Right atrium auricular region (tissue), 2 donors: ENCODE measurements around the gene IGSF21. TPM values are rescaled to one million over a fixed set of nuclear protein-coding genes. Genes with fewer than 3 reads are reported as not detected.

ENCODE experiments used
- DNase-seq: peaks from one replicate; pipeline ENCODE4 v3.0.0-alpha.2; 2019; ENCODE audit warnings: low spot score
- H3K27ac ChIP-seq, 2 donors: fragments of 200-600 bp; sonication (generic); 1 replicate in 1 of 2; 2 replicates in 1 of 2; pipeline ENCODE4 v1.5.1; 2016 to 2019
- H3K27me3 ChIP-seq, 2 donors: fragments of 200-600 bp; sonication (generic); one replicate each; pipeline versions ENCODE4 v1.5.1 to v1.6.0; 2017 to 2019
- H3K36me3 ChIP-seq: fragments of 200-600 bp; sonication (generic); one replicate; pipeline ENCODE4 v1.5.1; 2016
- H3K4me1 ChIP-seq, 2 donors: fragments of 200-600 bp; sonication (generic); one replicate each; pipeline versions ENCODE4 v1.5.1 to v1.6.0; 2017 to 2019
- H3K4me3 ChIP-seq, 2 donors: fragments of 200-600 bp; sonication (generic); 1 replicate in 1 of 2; 2 replicates in 1 of 2; pipeline ENCODE4 v1.5.1; 2017 to 2019; ENCODE audit warnings: mild to moderate bottlenecking in 1 of 2, moderate library complexity in 1 of 2
- H3K9me3 ChIP-seq, 2 donors: fragments of 200-600 bp; sonication (generic); one replicate each; pipeline ENCODE4 v1.5.1; 2019
- CTCF ChIP-seq, 2 donors: fragments of 200-600 bp; sonication (generic); IDR thresholded peaks; one replicate each; pipeline ENCODE4 v1.5.1; 2019; ENCODE audit warnings: antibody characterized with exemption in 2 of 2
- total RNA-seq, 2 donors: library from RNA; depleted of rRNA; stranded (reverse); fragments of >200 nt; gene quantifications; one replicate each; pipeline ENCODE4 v1.1.0, GENCODE V29; 2016

Gene IGSF21
- total RNA-seq, 2 donors from 2014 or later, result 1.8 to 6.0 TPM

GRCh38 chr1:18404460-18404859, 296.9 kb downstream of the IGSF21 start:
- no peak for DNase-seq
- Histone ChIP-seq H3K4me1 (no peaks in the 10 kb centered on the region), H3K4me3 (no peak overlapping the region), H3K27me3 (no peaks in the 10 kb centered on the region), H3K36me3 (no peaks in the 10 kb centered on the region), H3K27ac (no peak overlapping the region), H3K9me3 (no peaks in the 10 kb centered on the region)
- TF ChIP-seq CTCF (IDR thresholded peaks at IDR 0.05), result no peak

GRCh38 chr1:18407166-18408045, 299.8 kb downstream of the IGSF21 start:
- TF ChIP-seq CTCF (IDR thresholded peaks at IDR 0.05), result no peak
- Histone ChIP-seq H3K4me3 (no peak overlapping the region), H3K4me1 (no peaks in the 10 kb centered on the region), H3K9me3 (peaks cover 0 to 8% of the 10 kb centered on the region in 2 donors), H3K27ac (no peak overlapping the region), H3K36me3 (no peaks in the 10 kb centered on the region), H3K27me3 (no peaks in the 10 kb centered on the region)
- DNase-seq, result no peak

GRCh38 chr1:18408656-18409370, 301.2 kb downstream of the IGSF21 start:
- no peak for DNase-seq
- Histone ChIP-seq H3K36me3 (no peaks in the 10 kb centered on the region), H3K27ac (no peak overlapping the region), H3K9me3 (peaks cover 0 to 8% of the 10 kb centered on the region in 2 donors), H3K4me3 (no peak overlapping the region), H3K27me3 (no peaks in the 10 kb centered on the region), H3K4me1 (no peaks in the 10 kb centered on the region)
- no peak for TF ChIP-seq CTCF (IDR thresholded peaks at IDR 0.05)

GRCh38 chr1:18409609-18410237, 302.1 kb downstream of the IGSF21 start:
- Histone ChIP-seq H3K4me1 (no peaks in the 10 kb centered on the region), H3K4me3 (no peak overlapping the region), H3K27ac (no peak overlapping the region), H3K36me3 (no peaks in the 10 kb centered on the region), H3K9me3 (peaks cover 0 to 8% of the 10 kb centered on the region in 2 donors), H3K27me3 (no peaks in the 10 kb centered on the region)
- DNase-seq, result no peak
- no peak for TF ChIP-seq CTCF (IDR thresholded peaks at IDR 0.05)

- H3K9me3 ChIP-seq, result peaks cover 0 to 8% of the 10 kb centered on the region in 2 donors
- H3K4me3 ChIP-seq, result no peak overlapping the region
- H3K36me3 ChIP-seq, result no peaks in the 10 kb centered on the region
- DNase-seq, result no peak
- no peaks in the 10 kb centered on the region for H3K4me1 ChIP-seq
- no peak overlapping the region for H3K27ac ChIP-seq
- TF ChIP-seq CTCF (IDR thresholded peaks at IDR 0.05), result no peak
- H3K27me3 ChIP-seq, result no peaks in the 10 kb centered on the region
These were observed 302.8 kb downstream of the IGSF21 start for GRCh38 chr1:18410407-18410806.
